Iris pigment epithelial cell (primary cell): Measurements from ENCODE around the gene KIZ.
A peak's percentile ranks its signal among the peaks of the same experiment; 100 is the strongest.

Experiments
- DNase-seq: peaks from one replicate; pipeline ENCODE4 v3.0.0-alpha.2; 2011; ENCODE audit warnings: low read depth

The KIZ gene, protein sequence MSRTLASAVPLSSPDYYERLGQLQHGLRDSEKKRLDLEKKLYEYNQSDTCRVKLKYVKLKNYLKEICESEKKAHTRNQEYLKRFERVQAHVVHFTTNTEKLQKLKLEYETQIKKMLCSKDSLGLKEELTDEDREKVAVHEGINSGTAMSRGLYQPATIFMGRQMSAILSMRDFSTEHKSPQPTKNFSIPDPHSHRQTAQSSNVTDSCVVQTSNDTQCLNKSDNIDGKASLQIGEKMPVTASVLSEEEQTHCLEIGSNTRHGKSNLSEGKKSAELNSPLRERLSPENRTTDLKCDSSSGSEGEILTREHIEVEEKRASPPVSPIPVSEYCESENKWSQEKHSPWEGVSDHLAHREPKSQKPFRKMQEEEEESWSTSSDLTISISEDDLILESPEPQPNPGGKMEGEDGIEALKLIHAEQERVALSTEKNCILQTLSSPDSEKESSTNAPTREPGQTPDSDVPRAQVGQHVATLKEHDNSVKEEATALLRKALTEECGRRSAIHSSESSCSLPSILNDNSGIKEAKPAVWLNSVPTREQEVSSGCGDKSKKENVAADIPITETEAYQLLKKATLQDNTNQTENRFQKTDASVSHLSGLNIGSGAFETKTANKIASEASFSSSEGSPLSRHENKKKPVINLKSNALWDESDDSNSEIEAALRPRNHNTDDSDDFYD

DNA sequence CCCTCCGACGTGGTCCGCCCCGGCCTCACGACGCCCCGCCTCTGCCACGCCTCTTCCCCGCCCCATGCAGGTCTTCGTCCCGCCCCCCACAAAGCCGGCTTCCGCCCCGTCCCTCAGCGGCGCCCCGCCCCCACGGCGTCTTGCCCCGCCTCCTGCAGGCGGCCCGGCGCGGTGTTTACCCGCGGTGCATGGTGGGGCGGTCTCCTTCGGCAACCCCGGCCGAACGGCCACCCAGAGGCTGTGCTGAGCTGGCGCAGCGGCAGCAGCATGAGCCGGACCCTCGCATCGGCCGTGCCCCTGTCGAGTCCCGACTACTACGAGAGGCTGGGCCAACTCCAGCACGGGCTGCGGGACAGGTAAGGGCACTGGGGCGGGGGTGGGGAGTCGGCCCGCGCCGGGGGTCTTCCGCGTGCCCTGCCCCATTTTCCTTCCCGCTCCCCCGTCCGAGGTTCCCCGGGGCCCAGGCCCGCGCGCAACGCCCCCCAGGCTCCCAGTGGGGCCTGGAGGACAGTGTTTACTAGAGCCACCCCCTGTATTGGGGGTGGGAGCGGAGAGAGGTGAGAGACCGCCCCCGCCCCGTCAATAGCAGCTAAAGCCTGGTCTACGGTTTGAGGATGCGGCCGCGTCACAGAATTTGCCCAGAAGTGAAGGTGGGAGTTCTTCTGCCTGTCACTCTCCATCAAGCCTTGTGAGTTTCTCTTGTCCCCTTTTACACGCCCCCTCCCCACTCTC is at the start of gene KIZ:
Gene KIZ (plus strand): TSS at position 234 of the 732 bp plus-strand sequence. CDS start 34 bp downstream, at position 268.
- peak; percentile 96 for DNase-seq

DNA sequence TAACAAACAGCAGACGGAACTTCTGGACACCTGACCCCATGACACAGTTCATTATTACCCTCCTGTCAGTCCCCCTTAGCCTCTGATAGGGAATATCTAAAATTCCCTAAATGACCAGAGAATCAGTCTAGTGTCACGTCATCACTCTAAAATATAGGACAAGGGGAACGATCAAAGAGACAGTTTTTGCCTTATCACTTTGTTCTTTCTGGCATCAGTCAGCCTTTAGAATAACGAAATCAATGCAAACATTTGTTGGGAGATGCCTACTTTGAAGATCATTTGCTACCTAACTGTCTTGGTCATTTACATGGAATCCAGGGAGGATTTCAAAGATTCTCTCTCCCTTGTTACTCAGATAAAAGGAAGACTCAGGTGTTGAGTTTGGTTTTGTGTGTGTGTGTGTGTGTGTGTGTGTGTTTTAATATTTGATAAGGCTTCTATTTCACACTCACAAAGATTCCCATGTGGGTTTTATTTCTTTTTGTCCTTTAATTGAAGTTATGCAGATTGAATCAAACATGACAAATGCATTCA is 48.0 kb upstream of the KIZ start:
- no peak for DNase-seq

DNA sequence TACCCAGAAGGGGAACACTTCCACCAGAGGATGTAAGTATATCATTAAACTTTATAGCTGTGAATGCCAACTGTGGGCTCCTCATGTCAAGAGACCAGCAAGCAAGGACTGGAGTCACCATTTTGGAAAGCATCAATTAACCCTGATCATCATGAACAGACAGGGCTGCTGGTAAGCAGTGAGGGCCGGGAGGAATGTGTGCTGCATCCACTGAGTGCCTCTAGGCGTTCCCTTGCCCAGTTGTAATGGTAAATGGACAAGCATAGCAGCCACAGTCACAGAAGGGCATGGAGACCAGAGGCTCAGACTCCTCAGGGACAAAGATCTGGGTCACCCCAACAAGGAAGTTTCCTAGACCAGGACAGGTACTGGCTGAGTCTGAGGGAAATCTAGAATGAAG is 43.3 kb upstream of the KIZ start:
- no peak for DNase-seq

DNA sequence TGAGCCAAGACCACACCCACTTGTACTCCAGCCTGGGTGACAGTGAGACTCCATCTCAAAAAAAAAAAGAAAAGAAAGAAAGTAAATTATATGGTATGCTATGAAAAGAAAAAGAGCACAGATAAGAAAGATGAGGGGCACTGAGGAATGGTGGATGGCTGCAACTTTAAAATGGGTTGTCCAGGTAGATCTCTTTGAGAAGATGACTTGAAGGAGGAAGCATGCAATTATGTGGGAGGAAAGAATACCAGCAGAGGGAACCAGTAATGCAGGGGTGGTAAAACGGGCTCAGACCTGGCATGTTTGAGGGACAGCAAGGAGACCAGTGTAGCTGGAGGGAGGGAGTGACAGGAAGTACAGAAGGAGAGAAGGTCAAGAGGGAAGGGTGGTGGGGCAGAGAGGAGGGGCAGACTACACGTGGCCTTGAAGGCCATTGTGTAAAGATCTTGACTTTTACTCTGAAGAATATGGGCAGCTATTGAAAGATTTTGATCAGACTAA is 42.0 kb upstream of the KIZ start:
- no peak for DNase-seq

DNA sequence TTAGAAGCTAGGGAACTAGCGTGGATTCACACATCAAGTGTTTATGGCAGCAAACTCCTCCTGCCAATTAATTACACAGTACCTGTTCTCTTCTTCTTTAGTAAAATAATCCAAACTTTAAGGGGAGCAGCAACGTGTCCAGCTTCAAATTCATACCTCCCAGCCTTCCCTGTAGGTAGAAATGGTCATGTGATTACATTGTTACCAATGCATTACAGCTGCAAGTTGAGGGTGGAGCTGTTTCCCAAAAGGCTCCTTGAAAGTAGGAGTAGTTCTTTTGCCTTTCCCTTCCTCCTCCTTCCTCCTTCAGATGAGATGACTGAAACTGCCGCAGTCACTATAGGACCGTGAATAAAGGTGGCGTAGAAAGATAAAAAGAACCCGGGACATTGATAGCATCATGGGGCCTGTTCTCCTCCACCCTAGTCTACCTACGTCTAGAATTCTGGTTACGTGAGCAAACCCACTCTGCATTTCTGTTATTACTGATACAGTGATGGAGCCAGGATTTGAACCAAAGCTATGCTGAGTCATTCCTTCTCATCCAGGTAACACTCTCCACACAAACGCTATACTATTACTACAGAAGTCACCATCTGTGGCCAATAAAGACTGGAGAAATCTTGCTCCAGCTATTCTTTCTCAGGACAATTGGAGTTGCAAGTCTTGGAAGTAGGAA is 37.9 kb upstream of the KIZ start:
- DNase-seq = no peak

DNA sequence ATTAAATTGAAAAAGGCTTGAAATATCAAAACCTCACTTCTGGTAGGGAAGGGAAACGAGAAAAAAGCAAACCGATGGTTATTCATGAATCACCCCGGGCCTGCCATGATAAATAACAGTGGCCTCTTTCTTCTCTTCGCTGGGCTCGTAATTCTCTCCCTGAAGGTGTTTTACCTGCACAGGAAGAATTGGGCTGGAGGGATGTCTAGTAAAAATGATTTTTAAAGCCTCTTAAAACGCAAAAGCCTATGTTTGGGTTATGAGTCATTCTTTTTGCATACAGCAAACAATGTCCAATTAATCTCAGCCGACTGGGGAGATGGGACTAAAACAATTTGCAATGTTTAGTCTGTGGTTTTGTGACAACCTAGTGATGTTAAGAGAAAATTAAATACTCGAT is 36.5 kb upstream of the KIZ start:
- DNase-seq = no peak

DNA sequence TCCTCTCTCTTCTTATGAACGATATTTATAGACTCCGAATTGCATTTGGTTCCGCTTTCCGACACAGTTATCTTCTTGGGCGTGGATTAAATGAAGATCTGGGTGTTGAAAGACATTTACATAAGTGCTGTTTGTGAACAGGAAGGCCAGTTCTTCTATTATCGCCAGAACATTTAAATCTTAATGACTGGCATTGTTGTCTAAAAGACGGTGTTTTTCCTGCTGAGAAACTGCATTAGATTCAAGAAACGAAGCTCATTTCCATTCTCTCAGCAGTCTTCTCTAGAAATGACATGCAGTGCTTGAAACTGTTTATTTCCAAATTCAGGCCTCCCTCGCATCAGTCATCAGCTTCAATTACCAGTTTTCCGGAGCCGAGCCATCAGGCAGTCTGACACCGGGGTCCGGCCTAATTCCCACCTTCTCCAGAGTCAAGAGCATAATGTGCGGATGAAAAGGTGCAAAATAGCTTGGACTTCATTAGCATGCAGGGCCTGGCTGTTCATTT is 35.7 kb upstream of the KIZ start:
- DNase-seq = no peak

DNA sequence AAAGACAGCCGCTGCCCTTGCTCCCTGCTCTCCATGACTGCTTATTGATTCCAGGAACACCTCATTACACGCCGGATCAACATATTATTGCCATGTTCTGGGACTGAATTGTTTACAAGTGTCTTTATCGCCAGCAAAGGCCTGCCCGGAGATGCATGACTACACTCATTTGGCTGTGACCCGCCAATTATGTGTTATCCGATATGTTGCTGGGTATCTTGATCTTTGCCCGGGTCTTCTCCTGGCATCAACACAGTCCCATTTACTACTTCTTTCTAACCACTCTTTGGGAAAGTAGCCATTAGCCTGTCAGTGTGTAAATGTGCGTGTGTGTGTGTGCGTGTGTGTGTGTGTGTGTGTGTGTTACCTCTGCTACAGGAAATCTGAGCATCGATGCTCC is 35.2 kb upstream of the KIZ start:
- DNase-seq = no peak

DNA sequence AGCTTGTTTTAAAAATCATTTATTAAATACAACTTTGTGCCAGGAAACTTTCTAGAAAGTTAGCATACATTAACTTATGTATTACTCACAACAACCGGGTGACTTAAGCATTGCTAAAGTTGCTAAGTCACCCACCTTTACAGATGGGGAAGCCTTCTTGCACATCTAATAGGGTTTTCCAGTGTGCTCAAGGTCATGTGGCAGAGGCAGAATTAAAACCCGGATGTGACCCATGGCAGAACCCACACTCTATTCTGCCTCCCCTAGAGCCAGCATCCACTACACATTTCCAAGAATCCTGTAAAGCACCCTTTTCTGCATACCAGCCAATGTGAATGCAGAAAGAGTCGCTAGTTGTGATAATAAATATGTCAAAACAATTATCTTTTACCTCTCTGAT is 33.1 kb upstream of the KIZ start:
- no peak for DNase-seq

DNA sequence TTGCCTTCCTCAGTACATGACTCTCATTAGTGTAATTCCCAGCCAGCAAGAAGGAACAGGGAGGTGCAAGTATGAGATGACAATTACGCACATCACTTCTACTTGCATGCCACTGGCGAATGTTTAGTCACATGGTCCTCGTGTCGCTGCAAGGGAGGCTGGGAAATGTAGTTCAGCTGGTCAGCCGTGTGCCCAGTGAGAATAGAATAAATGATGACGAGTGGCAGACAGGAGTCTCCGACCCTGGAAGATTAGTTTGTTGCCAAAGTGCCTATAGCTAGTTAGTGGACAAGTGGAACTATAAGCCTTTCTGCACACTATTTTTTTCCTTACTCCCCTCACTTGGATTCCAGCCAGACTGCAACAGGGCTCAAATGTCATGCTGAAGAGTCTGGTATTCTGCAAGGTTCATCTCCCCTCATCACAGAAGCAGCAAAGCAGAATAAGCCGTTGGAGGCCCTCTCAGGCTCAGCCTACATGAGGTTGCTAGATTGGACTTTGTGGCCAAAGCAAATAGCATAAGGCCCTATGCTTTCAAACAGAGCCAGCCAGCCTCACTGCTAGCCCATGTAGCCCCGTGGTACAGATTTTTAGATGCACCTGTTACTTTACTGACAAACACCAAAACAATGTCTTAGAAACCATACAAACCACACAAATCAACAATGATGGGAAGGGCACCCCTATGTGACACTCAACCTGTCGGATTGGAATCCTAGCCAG is 29.4 kb upstream of the KIZ start:
- peak; percentile 8 for DNase-seq

DNA sequence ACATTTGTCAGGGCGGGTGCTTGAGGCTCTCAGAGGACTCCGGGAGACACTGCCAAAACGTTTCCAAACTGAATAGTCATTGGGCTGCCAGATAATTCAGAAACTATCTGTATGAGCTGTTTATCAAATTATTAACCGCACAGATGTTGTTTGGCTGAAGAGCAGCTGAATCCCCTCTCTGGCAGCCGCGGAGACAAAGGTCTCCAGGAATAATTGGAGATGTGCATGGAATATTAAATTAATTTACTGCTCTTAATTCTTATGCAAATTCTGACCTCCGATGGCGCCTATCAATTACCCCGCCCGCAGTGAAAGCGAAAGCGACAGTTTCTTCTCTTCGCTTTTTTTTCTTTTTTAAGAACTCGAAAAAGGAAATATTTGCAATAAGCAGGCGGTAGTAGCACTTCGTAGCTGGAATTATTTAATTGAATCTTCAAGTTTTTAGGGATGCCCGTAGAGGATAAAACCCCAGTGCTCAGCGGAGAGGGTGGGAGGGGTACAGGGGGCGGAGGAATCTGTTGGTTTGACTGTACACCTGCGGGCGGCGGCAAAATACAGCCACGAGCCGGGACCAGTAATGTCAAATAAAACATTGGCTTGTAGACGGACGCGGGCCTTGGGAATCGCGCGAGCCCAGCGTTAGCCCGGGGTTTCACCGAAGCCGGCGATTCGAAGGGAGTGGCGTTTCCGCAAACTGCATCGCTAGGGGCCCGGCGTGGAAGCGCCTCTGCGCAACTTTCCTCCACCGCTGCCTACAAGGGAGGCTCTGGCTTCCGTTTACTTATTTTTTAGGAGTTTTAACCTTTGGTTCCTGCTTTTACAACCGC is 25.9 kb upstream of the KIZ start:
- no peak for DNase-seq

DNA sequence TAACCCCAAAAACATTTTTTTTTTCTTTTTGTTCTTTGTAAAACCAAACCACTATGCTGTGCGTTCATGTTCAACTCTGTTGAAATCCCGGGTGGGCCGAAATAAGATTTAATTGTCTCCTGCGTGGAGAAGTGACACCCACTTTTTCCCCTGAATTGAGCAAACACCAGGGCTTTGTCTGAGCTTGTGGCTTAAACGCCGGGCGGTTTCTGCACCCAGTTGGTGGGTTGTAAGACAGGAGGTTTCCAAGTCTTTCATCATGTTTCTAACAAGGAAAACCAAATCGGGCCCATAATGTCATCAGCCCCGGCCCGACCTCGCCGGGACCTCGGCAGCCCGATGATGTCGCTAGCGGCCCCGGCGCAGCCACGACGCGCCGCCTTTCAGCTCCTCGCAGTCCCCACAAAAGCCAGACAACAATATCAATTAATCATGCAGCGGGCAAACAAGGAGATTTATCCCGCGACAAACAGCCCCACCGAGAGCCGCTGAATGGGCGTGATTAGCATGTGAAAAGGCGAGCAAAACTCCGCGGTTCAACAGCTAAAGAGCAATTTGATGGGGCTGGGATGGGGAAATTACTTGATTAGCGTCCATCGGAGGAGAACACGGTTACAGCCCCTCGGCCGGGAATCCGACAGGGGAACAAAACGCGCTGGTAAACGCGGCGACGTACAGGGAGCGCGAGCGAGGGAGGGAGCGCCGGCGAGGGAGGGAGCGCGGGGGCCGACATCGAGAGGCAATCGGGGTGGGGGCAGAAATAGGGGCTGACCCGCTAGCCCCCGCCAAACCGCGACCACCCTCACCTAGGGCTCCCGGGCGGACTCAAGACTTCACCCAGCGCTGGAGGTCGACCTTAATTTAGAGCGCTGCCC is 25.1 kb upstream of the KIZ start:
- no peak for DNase-seq

DNA sequence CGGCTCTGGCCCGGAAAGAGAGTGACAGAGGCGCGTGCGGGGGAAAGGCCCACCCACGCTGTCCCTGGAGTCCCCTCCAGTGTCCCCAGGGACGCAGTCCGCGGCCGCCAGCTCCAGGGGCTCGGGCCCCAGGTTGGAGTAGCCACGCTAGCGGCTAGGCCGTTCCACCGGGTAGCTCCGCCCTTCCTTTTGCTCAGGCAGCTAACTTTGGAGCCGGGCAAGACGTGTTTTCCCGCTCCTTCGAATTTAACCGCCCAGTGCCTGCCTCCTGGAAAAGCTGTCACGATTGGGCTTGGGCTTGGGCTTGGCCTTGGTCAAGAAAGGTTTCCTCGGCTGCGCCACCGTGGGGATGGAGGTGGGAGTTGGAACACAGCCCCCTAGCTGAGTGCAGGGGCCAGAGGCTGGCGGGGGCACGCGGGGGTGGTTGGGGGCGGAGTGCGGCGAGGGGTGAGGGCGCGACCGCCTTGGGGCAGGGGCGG is 24.4 kb upstream of the KIZ start:
- no peak for DNase-seq

DNA sequence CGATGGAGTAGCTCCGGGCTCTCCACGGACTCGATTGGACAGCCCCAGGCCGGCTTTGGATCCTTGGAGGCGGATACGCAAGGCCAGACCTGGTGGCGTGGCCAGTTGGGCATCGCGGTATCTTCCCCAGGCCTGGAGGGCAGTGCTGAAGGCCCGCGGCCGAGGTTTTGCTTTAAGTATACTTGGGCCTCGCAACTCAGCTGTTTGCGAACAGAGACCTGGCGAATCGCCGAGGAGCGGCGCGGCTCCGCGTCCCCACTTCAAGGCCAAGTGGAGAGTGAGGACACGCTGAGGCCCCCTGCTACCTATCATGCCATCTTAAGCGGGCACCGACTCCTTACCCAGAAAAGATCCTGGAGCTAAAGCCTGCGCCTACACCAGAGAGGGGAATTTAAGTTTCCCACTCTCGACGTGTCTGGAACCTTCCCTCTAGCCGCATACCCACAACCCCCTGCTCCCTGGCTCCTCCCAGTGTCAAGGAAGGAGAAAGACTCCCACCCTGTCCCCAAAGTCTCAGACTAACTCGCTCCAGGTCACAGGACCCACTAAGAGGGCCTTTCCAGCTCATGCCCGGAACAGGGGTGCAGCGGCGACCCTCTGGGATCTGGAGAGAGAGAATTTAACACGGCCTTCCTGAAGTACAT is 23.8 kb upstream of the KIZ start:
- DNase-seq = no peak

DNA sequence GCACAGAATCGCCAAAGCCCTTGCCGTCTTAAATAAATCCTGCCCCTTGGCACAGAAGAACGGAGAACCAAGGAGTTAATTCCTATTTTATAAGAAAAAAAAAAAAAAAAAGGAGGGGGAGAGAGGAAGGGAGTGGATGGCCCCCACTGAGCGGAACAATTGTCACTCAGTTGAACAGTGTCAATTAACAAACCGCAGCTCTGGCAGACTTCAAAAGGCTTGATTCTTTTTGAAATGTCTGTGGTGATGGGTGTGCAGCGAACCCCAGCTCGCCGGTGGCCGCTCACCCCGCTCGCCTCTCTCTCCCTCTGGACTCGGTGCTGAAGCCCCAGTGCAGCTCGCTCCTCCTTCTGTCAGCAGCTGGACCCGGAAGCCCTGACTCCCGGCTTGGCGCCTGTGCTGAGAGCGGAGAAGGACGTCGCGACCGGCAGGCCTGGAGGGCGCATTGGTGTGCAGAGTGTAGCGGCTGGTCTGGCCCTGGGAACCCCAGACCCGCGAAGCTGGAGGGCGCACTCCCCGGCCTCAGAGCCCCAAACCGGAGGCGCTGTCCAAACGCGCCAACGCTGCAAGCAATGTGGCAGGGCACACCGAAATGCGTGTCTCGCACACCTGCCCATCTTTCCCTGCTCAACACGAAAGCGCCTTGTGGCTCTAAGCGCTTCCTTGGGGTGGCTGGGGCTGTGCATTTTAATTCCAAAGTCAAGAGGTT is 23.1 kb upstream of the KIZ start:
- DNase-seq = no peak

DNA sequence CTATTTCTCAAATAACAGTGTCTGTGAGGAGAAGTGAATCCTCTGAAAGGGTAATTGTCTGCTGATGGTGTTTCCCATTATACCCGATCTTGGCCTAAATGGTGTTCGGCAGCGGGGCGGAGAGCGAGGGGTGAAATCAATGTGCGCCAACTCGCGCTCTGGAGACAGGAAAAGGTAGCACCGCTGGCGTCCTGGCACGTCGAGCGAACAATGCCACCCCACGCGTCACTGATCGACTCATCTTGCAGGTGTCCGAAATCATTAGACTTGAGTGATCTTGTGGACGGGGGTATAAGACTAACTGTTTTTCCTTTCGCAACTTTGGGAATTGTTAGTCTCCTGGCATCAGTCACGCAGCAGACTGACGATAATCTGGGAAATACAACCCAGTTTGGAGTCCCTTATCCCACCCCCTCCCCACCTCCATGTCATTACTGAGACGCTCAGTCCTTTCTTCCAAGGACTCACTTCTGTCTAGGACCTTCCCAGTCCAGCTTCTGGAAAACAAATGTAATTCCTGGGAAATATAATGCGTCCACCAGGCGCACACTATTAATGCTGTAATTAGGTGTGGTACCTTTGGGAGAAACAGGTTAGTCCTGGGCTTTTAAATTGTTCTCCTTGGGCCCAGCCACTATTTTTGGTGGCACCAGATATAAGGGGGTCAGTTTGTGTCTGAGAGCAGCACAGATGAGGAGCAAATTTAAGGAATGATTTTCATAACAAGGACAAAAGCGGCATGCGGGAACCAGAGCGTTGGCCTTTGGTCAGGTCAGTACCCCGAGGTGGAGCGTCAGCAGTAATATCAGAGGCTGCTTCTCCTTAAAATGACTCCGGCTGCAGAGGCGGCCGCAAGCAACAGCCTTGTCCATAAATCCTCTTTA is 22.1 kb upstream of the KIZ start:
- DNase-seq = no peak

DNA sequence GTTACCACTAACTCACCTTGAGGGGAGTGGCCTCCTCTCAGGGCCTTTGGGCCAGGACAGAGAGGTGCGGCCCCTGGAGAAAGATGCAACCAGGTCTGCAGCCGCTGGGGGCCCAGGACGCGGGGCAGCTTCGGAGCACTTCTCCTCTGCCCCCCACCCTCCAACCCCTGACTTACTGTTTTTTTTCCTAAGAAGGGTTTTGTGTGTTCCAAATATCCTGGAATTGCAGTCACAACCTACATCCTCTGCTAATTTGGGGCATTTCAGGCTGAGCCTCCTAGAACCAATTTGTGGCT is 21.5 kb upstream of the KIZ start:
- no peak for DNase-seq
